NCI-H187 (cell line): ENCODE results near the gene NAMPT.
"Not testable (repeated sequence)": the region's sequence is repeated elsewhere in the genome, so short reads cannot be mapped to it uniquely, and the experiment has no call there.

Experiments used
- DNase-seq, 2 experiments: peaks; one replicate each; lab custom pipeline; 2025; lab: John Stamatoyannopoulos, UW

Gene NAMPT

DNA sequence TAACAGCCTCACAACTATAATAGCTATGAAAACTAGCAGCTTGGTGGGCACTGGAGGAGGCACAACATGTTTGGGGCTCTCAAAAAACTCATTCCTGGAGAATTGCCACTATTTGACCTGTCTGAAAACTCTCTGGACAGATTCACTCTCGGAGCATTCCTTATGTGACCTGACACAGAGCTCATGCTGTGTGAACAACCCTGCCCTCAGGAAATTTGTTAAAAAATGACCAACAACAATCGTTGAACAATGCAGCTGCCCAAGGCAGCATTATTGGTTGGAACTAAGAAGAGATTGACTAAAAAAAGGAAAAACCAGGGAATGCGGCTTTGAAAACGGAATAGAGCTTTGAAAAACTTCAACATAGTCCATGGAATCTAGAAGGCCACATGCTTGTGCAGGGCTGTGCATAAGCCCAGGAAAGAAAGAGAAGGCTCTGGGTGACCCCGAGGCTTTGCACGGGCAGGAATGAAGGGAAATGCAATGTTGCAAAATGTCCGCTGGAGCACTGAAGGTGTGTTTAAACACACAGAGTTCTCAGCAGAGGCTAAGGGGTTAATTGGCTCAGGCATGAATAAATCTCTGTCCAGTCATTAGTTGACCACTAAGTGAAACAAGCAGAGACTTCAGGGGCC is 52.8 kb downstream of the NAMPT start:
- DNase-seq: no peak

DNA sequence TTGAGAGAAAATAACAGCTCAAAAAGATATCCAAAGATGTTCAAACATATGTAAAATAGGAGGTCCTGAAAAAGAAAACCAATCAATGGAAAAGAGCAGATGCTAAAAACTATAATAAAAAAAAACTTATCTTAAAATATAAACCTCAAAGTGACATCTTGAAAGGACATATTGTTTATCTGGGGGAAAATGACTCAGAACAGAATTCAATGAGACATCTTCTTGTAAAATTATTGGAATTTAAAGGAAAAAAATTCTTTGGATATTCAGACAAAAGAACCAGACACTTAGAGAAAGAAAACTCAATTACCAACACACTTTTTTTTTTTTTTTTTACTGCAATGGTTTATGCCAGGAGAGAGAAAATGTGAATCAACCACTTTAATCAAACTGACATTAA is 58.9 kb downstream of the NAMPT start:
- DNase-seq: no peak

DNA sequence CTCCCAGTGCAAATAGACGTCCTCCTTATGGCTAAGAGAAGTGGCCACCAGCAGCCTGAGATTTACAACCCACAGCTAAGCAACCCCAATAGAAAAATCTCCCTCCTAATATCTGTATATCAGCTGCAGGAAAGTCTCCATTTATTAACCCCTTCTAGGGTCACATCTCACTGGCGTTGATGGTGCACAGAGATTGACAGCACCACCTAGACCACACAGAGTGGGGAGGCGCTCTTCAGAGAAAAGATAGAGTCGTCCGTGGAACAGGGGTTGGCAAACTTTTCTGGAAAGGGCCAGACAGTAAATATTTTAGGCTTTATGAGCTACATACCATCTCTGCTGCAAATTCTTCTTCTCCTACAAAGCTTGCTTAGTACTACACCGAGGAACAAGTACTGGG is 60.0 kb downstream of the NAMPT start:
- DNase-seq: no peak

DNA sequence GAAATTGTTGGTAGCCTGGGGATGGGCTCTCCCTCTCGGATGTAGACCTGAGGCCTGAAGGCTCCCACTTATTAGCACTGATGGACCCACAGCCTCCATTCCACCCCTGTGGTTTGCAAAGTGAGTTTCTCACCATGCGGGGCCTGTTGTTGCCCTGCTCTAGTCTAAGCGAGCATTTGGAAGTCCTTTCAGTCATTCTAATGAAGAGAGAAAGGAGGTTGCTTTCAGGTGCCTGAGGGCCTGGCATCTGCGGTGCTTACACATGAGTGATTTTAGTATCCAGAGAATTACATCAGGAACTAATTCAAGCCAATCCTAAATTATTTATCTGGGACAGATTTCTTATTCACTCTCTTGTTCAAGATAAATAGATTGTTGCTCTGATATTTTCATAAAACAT is 61.6 kb downstream of the NAMPT start:
- DNase-seq: no peak

DNA sequence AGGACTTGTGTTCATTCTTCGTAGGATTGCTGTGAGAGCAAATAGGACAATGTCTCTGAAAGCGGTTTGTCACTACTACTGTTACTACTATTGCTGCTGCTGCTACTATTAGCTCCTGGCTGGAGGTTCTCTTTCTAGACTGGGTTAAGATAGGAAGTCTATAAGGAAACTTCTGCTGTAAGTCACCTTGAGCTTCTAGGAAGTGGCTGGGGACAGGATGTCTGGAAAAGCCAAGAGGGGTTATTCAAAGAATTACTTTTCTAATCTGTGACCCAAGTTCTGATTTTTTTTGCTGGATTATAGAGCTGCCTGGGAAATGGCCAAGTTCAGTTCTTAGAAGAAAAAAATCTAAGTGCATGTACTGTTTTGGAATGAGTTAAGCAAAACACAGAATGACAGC is 62.2 kb downstream of the NAMPT start:
- DNase-seq: no peak

DNA sequence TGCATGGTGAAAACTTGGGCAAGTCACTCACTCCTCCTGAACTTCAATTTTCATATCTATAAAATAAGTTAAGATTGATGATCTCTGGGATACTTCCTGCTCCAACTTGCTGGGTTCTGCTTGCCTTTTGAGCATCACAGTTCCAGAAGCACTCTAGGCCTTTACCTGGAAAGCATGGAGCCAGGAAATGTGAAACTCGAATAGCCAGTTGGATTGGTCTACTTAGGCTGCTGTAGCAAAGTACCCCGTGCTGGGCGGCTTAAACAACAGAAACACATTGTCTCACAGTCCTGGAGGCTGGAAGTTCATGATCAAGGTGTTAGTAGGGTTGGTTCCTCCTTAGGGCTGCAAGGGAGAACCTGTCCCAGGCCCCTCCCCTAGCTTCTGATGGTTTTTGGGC is 64.5 kb downstream of the NAMPT start:
- DNase-seq: no peak

DNA sequence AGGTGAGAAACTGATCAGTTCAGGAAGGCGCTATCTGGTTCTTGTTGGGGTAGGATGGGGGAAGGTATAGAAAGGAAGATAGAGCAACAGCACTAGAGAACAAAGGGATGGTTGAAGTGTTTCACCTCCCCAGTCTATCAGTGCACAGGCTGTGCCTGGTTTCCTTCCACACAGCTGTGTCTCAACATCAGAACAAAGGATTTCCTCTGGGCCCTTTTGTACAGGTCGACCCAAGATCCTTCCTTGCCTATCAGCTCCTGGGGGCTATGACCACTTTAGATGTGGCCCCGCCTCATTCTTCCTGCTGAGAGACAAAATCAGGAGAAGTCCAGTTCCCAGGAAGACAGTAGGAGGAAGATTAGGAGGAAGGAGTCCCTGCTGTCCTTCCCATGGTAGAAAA is 65.6 kb downstream of the NAMPT start:
- DNase-seq: no peak

DNA sequence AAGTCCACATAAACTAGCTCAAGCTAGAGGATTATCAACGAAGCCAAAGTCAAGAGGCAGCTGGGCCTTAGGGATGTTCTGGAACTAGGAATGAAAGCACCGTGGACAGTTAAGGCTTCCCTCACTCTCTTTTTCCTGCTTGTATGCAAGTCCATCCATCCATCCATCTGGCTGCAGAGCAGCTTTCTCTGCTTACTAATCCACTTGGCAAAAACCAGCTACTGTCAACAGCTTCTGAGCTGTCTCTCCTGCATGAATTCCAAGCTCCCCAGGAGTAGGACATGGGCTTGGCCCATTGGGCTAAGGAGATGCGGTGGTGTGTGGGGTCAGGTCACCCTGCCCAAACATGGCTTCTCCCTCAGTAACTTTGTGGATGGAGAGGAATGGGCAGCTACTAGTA is 66.2 kb downstream of the NAMPT start:
- DNase-seq: no peak

DNA sequence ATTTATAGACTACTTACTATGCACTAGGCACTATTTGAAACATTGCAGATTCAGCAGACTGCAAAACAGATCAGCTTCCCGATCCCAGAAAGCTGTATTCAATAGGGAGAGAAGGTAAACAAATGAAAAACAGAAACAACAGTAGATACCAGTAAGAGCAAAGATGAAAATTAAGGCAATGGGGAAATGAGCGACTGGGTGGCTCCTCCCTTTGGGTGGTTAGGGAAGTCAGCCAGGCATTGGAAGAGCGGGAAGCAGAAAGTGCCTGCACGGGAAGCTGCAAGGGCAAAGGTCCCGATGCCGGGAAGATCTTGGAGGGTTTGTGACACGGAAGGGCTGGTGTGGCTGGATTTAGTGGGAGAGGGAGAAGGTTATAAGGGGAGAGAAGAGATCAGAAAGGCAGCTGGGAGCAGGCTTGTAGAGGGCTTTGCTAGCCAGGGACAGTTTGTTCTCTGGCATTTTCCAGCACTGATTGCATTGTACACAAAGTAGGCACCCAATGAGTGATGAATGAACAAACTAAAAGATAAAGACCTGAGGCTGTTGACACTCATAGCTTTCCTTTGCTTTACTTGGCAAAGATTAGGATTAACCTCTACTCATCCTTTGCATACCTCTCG is 67.8 kb downstream of the NAMPT start:
- DNase-seq: no peak

DNA sequence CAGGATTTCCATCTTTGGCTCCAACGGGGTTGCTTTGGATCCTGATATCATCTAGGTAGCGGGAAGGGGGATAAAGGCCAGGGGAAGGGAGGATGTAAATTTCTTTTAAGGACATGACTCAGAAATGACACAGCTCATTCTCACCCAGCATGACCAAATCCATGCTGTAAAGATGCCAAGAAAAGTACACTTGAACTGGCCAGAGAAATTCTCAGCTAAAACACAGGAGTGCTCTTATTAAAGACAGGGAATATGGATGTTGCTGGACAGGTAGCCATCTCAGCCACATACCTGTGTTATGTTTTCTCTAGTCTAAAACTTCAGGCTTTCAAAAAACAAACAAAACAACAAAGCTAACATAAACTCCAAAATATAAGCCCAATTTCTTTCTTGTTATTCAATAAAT is 68.3 kb downstream of the NAMPT start:
- DNase-seq: no peak

DNA sequence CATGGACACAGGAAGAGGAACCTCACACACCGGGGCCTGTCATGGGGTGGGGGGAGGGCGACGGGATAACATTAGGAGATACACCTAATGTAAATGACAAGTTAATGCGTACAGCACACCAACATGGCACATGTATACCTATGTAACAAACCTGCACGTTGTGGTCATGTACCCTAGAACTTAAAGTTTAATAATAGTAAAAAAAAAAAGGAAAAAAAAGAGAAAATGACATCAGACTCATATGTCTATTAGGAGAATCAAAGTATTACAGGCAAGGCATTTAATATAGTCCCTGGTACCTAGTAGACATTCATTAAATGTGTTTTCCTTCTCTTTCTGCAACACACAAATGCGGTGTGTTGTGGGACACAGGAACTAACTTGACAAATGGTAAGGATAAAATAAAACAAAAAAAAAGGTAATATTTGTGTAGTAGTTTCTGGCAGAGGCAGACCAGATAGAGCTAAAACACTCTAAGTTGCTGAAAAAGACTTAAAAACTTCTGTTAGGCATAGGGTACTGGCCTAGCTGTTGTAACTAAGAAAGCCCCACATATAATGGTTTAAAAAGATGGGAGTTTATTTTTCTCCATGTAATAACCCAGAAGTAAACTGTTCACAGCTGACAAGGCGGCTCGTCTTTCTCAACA is 68.8 kb downstream of the NAMPT start:
- no peak for DNase-seq

DNA sequence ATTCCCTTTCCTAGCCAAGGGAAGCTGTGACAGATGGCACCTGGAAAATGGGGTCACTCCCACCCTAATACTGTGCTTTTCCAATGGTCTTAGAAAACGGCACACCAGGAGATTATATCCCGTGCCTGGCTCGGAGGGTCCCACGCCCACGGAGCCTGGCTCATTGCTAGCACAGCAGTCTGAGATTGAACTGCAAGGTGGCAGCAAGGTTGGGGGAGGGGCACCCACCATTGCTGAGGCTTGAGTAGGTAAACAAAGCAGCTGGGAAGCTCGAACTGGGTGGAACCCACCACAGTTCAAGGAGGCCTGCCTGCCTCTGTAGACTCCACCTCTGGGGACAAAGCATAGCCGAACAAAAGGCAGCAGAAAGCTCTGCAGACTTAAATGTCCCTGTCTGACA is 75.8 kb downstream of the NAMPT start:
- not testable (repeated sequence) for DNase-seq

DNA sequence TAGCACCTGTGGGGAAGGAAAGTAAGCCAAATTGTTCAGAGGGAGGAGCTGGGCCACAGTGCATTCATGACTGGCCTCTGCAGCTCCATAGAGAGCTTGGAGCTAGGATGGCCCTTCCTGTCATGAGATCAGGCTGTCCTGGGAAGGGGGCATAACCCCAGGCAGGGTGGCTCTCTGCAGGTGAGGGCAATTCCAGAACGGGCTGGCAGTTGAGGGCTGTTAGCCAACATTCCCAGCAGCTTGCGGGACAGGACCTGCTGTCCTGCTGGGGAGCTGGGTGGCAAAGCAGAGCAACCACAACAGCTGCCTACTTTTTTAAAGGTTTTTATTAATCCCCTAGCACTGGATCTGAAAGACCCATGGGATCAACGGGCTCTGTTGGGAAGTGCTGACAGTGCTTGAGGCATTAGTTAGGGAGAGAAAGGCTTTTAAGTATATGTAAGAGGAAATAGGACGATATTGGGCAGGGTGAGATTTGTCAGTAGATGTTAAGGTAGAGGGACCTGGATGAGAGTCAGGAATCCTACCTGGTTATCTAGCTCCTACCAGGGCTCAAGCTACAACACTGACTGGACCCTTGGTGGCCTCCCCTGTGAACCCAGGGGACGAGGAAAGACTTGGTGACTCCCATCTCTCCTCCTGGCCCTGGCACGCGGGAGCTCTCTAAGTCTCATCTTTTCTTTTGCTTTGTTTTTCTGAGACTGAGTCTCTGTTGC is 77.8 kb downstream of the NAMPT start:
- DNase-seq: no peak

DNA sequence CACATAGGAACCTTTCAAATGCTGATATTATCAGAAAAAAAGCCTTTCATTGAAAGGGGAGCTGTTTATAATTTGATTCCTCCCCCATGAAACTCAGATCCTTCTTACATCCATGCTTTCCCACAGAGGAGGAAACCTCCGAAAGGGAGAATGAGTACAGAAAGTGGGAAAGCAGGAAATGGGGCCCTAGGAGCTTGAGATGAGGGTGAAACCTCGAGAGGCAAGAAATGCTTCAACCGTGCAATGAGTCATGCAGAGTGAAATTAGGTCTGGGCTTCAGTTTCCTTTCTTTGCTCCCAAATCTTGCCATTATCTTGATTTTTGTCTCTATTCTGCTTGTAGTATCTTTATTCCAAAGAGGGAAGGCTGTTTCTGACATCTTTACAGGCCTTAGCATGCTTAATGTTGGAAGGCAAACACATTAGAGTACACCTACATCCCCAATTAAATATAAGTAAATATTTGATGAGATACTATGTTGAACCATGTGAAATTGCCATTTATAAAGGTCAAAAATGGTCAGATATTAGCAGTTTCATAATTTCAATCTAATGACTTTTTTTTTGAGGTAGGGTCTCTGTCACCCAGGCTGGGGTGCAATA is 79.1 kb downstream of the NAMPT start:
- no peak for DNase-seq

DNA sequence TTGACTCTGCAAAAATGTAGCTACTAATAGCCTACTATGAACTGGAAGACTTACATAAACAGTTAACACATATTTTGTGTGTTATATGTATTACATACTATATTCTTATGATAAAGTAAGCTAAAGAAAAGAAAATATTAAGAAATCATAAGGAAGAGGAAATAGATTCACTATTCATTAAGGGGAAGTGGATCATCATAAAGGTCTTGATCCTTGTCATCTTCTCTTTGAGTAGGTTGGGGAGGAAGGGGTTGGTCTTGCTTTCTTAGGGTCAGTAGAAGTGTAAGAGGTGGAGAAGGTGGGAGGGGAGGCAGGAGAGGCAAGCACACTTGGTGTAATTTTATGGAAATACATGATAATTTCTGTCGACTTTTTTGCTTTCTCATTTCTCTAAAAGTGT is 81.3 kb downstream of the NAMPT start:
- no peak for DNase-seq

DNA sequence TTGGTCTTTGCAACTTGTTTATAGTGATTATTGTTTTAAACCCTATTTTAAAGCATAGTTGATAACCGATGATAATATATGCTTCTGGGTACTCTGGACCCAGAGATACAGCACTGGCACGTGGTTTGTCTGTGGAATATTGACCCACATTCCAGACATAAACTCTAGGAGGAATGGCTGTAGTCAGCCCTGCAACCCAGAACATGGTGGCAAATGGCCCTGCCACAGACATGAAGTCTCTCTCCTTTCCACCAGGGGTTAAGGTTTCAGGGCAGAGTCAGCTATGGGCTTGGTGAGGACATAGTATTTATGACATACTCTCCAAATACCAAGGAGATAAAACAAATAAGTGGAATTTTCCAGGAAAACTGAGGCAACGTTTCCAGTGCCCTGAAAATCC is 83.6 kb downstream of the NAMPT start:
- DNase-seq: no peak

DNA sequence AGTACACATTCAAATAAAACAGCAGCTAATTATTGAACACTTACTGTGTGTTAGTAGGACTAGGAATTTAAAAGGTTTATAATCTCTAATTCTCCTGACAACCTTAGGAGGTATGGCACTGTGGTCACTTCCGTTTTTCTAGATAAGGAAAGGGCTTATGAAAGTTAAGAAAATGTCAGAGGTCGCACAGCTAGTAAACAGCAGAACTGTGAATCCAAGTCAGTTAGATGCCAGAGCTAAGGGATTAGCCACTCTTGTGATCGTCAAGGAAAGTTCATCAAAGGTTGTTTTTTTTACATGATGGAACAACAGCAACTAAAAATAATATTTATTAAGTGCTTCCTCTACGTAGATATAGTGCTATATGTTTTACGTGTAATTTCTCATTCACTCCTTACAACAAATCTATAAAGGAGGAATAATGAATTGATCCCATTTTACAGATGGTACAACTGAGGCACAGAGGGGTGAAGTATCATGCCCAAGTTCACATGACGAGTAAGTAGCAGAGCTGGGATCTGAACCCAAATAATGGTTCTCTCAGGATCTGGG is 84.9 kb downstream of the NAMPT start:
- no peak for DNase-seq

DNA sequence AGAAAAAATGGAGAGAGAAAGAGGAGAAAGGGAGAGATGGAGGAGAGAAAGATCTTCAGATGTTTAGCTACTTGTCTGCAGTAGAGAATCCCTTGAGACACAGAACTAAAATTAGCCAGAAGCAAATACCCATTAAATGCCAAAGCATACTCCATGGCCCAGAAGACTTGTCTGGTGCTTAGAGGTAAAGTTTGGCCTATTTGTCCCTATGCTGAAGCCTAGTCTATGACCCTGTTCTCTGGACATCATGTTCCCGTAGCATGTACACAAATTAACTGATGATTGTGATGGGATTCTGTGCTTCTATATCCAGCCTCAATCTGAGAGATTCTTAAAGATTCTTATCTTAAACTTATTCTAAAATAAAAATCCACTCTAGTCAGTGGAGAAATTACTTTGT is 85.8 kb downstream of the NAMPT start:
- DNase-seq: no peak
